ENCODE data around the gene CHKB. TPM values are rescaled to one million over a fixed set of nuclear protein-coding genes. Genes with fewer than 3 reads are reported as not detected.

The CHKB gene
- total RNA-seq, 4 donors from 2014 or later = 13.5 to 75.6 (median 55.2) TPM

- intact Hi-C loops (cut with DNase I; ENCODE audit: low total_unique reads) = no loop called here
- DNase-seq = no peak
- Histone ChIP-seq H3K4me3 (no peak overlapping the region), H3K27ac (no peak overlapping the region), H3K27me3 (no peaks in the 10 kb centered on the region), H3K4me1 (peaks cover 4 to 7% of the 10 kb centered on the region in 2 donors), H3K9me3 (no peaks in the 10 kb centered on the region), H3K36me3 (no peaks in the 10 kb centered on the region)
- TF ChIP-seq POLR2A (IDR thresholded peaks at IDR 0.05) = no peak
- no peak for TF ChIP-seq CTCF (IDR thresholded peaks at IDR 0.05)
Observed at GRCh38 chr22:50579752-50580151, 2.9 kb downstream of the CHKB start.

GRCh38 chr22:50578776-50579310 is 3.8 kb downstream of the CHKB start:
- TF ChIP-seq CTCF (IDR thresholded peaks at IDR 0.05) (no peak), POLR2A (IDR thresholded peaks at IDR 0.05) (no peak)
- no peak for DNase-seq
- H3K27ac ChIP-seq = no peak overlapping the region
- no peak overlapping the region for H3K4me3 ChIP-seq
- no peaks in the 10 kb centered on the region for H3K9me3 ChIP-seq
- no peaks in the 10 kb centered on the region for H3K36me3 ChIP-seq
- no peaks in the 10 kb centered on the region for H3K27me3 ChIP-seq
- intact Hi-C loops (cut with DNase I; ENCODE audit: low total_unique reads) = no loop called here
- H3K4me1 ChIP-seq = peaks cover 4 to 7% of the 10 kb centered on the region in 2 donors

- no peak for DNase-seq
- H3K9me3 ChIP-seq = no peaks in the 10 kb centered on the region
- H3K27me3 ChIP-seq = no peaks in the 10 kb centered on the region
- TF ChIP-seq POLR2A (IDR thresholded peaks at IDR 0.05) (no peak), CTCF (IDR thresholded peaks at IDR 0.05) (no peak)
- H3K36me3 ChIP-seq = no peaks in the 10 kb centered on the region
- no peak within 1 kb of the TSS for H3K27ac ChIP-seq
- no peak within 1 kb of the TSS for H3K4me3 ChIP-seq
- intact Hi-C loops (cut with DNase I; ENCODE audit: low total_unique reads) = no loop called here
- peaks cover 3 to 4% of the 10 kb centered on the region in 2 donors for H3K4me1 ChIP-seq
Observed at GRCh38 chr22:50577987-50578775, 4.5 kb downstream of the CHKB start, which contains the start of gene CPT1B. Gene CPT1B (minus strand): TSS chr22:50578427. CDS start chr22:50577915, 512 bp downstream.

GRCh38 chr22:50577697-50577986 is 5.0 kb downstream of the CHKB start:
- H3K9me3 ChIP-seq = no peaks in the 10 kb centered on the region
- TF ChIP-seq POLR2A (IDR thresholded peaks at IDR 0.05) = no peak
- TF ChIP-seq CTCF (IDR thresholded peaks at IDR 0.05) = no peak
- H3K4me1 ChIP-seq = peaks cover 3 to 4% of the 10 kb centered on the region in 2 donors
- H3K4me3 ChIP-seq = no peak overlapping the region
- no peaks in the 10 kb centered on the region for H3K36me3 ChIP-seq
- no peak for DNase-seq
- intact Hi-C loops (cut with DNase I; ENCODE audit: low total_unique reads) = no loop called here
- H3K27ac ChIP-seq = no peak overlapping the region
- H3K27me3 ChIP-seq = no peaks in the 10 kb centered on the region
